HepG2 (cell line): ENCODE measurements around the gene MRPL36. TPM values are rescaled to one million over a fixed set of nuclear protein-coding genes. Genes with fewer than 3 reads are reported as not detected.

ENCODE experiments used
- BORCS8-MEF2B ChIP-seq: sonication (generic); formaldehyde crosslinking; IDR thresholded peaks from 2 replicates; pipeline ENCODE4 v1.8.0; 2022; ENCODE audit warnings: mild to moderate bottlenecking, missing genetic modification reagents
- EED ChIP-seq: sonication (generic); formaldehyde crosslinking; IDR thresholded peaks from 2 replicates; pipeline ENCODE4 v1.5.0; 2020; ENCODE audit warnings: mild to moderate bottlenecking, missing genetic modification reagents
- ESRRA ChIP-seq: sonication (generic); formaldehyde crosslinking; IDR thresholded peaks from 2 replicates; pipeline ENCODE4 v1.5.1; 2020; ENCODE audit warnings: mild to moderate bottlenecking, low read depth, missing genetic modification reagents
- HES4 ChIP-seq: sonication (generic); formaldehyde crosslinking; IDR thresholded peaks from 2 replicates; pipeline ENCODE4 v1.9.0; 2021; ENCODE audit warnings: mild to moderate bottlenecking, missing genetic modification reagents, borderline replicate concordance
- MIXL1 ChIP-seq: IDR thresholded peaks from 2 replicates; pipeline ENCODE4 v1.6.1; 2016
- NR2C2 ChIP-seq: sonication (generic); formaldehyde crosslinking; IDR thresholded peaks from 2 replicates; pipeline ENCODE4 v1.4.0; 2020; ENCODE audit warnings: missing genetic modification reagents, mild to moderate bottlenecking, moderate library complexity, borderline replicate concordance
- NR2F6 ChIP-seq, 2 experiments: IDR thresholded peaks; 2 replicates each; pipeline ENCODE4 v1.6.1; 2016; ENCODE audit warnings: antibody characterized with exemption in 1 of 2, mild to moderate bottlenecking in 1 of 2
- YEATS4 ChIP-seq: sonication (generic); formaldehyde crosslinking; IDR thresholded peaks from 2 replicates; pipeline ENCODE4 v1.4.0; 2020; ENCODE audit warnings: missing genetic modification reagents, borderline replicate concordance
- ZFX ChIP-seq: sonication (generic); formaldehyde crosslinking; IDR thresholded peaks from 2 replicates; pipeline ENCODE4 v1.4.0; 2020; ENCODE audit warnings: mild to moderate bottlenecking, low read depth, missing genetic modification reagents, moderate library complexity
- ZNF207 ChIP-seq: fragments of 450-650 bp; IDR thresholded peaks from 2 replicates; pipeline ENCODE4 v1.6.1; 2016; ENCODE audit warnings: antibody characterized with exemption, borderline replicate concordance
- ZNF451 ChIP-seq: sonication (generic); formaldehyde crosslinking; IDR thresholded peaks from 2 replicates; pipeline ENCODE4 v1.5.0; 2020; ENCODE audit warnings: mild to moderate bottlenecking, missing genetic modification reagents
- ZNF768 ChIP-seq: sonication (generic); formaldehyde crosslinking; IDR thresholded peaks from 2 replicates; pipeline ENCODE4 v1.4.0; 2020; ENCODE audit warnings: missing genetic modification reagents
- ZSCAN25 ChIP-seq: sonication (generic); formaldehyde crosslinking; IDR thresholded peaks from 2 replicates; pipeline ENCODE4 v1.8.0; 2022; ENCODE audit warnings: mild to moderate bottlenecking, missing genetic modification reagents
- polyA plus RNA-seq, 8 experiments: library from polyadenylated mRNA; depleted of rRNA in 3 of 8; stranded (reverse) in 7 of 8; unstranded in 1 of 8; fragments of >200 nt; fragmentation: Illumina TruSeq in 4 of 8; extraction: Trizol in 4 of 8; gene quantifications; 2 replicates each; pipeline versions ENCODE4 v1.2.1 to v1.2.3, GENCODE V29; 2011 to 2016; ENCODE audit warnings: low read depth in 4 of 8, missing spikeins in 1 of 8, mixed read lengths in 1 of 8; ENCODE audit not compliant: insufficient read depth in 1 of 8
- total RNA-seq, 5 experiments: library from RNA; depleted of rRNA; stranded (reverse); fragments of >200 nt; fragmentation: Illumina TruSeq; extraction: Trizol; gene quantifications; 2 replicates each; pipeline ENCODE4 v1.2.3, GENCODE V29; 2016; ENCODE audit warnings: low read depth in 1 of 5
- TF ChIP-seq, protein P1 (sequence below): sonication (generic); formaldehyde crosslinking; IDR thresholded peaks from 2 replicates; pipeline ENCODE4 v1.4.0; 2020; ENCODE audit warnings: missing genetic modification reagents, borderline replicate concordance
- TF ChIP-seq, protein P2 (sequence below): IDR thresholded peaks from 2 replicates; pipeline ENCODE4 v1.6.1; 2016
- TF ChIP-seq, protein P3 (sequence below): sonication (generic); formaldehyde crosslinking; IDR thresholded peaks from 2 replicates; pipeline ENCODE4 v1.5.0; 2020; ENCODE audit warnings: mild to moderate bottlenecking, missing genetic modification reagents, borderline replicate concordance

Gene MRPL36
- total and polyA plus RNA-seq, 2 of the 13 experiments (the other 11 are each of a cell fraction or from before 2014, with no cell fraction given) = 71.3 to 113 TPM

DNA sequence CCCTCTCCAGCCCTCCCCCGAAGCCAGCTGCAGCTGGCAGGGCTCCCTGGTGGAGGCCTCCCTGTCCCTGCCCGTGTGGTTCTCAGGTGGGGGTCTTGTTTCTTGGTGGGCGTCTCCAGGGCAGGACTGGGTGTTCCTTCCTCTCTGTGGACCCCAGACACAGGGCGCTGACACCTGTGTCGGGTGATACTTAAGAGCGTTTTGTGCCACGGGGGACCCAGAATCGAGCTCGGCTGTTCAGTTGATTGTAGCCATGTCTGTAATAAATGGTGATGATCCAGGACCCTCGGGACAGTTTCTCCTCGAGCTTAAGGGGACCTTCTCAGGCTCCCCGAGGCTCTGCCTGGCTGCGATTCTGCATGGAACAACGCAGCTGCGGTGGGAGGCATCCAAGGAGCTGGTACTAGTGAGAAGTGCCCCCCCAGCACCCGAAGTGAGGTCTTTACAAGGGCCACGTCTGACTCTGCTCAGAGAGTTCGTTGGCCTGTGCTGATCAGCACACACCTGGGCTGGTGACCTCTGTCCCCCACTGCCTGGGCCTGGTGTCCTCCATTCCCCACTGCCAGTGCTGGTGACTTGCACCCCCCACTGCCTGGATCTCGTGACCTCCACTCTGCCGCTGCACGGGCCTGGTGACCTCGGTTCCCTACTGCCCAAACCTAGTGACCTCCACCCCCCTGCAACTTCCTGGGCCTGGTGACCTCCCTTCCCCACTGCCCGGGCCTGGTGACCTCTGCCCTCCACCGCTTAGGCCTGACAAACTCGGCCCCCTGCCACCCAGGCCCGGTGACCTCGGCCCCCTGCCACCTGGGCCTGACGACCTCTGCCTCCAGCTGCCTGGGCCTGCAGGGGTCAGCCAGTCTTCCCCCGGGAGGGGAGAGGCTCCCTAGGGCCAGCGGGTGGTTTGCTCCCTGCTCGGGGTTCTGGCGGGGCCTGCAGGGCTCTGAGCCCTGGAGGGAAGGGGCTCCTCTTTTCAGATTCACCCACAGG lies 37.5 kb upstream of the MRPL36 start (continued):
- TF ChIP-seq, protein P1, sequence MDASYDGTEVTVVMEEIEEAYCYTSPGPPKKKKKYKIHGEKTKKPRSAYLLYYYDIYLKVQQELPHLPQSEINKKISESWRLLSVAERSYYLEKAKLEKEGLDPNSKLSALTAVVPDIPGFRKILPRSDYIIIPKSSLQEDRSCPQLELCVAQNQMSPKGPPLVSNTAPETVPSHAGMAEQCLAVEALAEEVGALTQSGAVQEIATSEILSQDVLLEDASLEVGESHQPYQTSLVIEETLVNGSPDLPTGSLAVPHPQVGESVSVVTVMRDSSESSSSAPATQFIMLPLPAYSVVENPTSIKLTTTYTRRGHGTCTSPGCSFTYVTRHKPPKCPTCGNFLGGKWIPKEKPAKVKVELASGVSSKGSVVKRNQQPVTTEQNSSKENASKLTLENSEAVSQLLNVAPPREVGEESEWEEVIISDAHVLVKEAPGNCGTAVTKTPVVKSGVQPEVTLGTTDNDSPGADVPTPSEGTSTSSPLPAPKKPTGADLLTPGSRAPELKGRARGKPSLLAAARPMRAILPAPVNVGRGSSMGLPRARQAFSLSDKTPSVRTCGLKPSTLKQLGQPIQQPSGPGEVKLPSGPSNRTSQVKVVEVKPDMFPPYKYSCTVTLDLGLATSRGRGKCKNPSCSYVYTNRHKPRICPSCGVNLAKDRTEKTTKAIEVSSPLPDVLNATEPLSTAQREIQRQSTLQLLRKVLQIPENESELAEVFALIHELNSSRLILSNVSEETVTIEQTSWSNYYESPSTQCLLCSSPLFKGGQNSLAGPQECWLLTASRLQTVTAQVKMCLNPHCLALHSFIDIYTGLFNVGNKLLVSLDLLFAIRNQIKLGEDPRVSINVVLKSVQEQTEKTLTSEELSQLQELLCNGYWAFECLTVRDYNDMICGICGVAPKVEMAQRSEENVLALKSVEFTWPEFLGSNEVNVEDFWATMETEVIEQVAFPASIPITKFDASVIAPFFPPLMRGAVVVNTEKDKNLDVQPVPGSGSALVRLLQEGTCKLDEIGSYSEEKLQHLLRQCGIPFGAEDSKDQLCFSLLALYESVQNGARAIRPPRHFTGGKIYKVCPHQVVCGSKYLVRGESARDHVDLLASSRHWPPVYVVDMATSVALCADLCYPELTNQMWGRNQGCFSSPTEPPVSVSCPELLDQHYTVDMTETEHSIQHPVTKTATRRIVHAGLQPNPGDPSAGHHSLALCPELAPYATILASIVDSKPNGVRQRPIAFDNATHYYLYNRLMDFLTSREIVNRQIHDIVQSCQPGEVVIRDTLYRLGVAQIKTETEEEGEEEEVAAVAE (CRISPR knock-in tag) = no peak
- TF ChIP-seq BORCS8-MEF2B (CRISPR knock-in tag) (0 out of 2 replicates have a peak, but pooled peaks have one; percentile 48), NR2F6 (IDR thresholded peaks at IDR 0.05) (peak; percentile 65), NR2F6 (CRISPR knock-in tag; IDR thresholded peaks at IDR 0.05) (no peak; the same call in 1 of the 2 replicates), ZNF768 (CRISPR knock-in tag) (peak; percentile 57; the same call in 1 of the 2 replicates), ESRRA (CRISPR knock-in tag) (peak; percentile 90; the same call in 1 of the 2 replicates), ZNF207 (no peak), NR2C2 (CRISPR knock-in tag) (peak; percentile 91), EED (CRISPR knock-in tag) (0 out of 2 replicates have a peak, but pooled peaks have one; percentile 24), HES4 (peak; percentile 37; the same call in 1 of the 2 replicates), YEATS4 (0 out of 2 replicates have a peak, but pooled peaks have one; percentile 25), ZNF451 (CRISPR knock-in tag) (no peak), ZSCAN25 (0 out of 2 replicates have a peak, but pooled peaks have one; percentile 49), MIXL1 (CRISPR knock-in tag) (no peak), ZFX (CRISPR knock-in tag) (peak; percentile 77)
- TF ChIP-seq, protein P2, sequence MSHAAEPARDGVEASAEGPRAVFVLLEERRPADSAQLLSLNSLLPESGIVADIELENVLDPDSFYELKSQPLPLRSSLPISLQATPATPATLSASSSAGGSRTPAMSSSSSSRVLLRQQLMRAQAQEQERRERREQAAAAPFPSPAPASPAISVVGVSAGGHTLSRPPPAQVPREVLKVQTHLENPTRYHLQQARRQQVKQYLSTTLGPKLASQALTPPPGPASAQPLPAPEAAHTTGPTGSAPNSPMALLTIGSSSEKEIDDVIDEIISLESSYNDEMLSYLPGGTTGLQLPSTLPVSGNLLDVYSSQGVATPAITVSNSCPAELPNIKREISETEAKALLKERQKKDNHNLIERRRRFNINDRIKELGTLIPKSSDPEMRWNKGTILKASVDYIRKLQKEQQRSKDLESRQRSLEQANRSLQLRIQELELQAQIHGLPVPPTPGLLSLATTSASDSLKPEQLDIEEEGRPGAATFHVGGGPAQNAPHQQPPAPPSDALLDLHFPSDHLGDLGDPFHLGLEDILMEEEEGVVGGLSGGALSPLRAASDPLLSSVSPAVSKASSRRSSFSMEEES (CRISPR knock-in tag) = 0 out of 2 replicates have a peak, but pooled peaks have one; percentile 23
- TF ChIP-seq, protein P3, sequence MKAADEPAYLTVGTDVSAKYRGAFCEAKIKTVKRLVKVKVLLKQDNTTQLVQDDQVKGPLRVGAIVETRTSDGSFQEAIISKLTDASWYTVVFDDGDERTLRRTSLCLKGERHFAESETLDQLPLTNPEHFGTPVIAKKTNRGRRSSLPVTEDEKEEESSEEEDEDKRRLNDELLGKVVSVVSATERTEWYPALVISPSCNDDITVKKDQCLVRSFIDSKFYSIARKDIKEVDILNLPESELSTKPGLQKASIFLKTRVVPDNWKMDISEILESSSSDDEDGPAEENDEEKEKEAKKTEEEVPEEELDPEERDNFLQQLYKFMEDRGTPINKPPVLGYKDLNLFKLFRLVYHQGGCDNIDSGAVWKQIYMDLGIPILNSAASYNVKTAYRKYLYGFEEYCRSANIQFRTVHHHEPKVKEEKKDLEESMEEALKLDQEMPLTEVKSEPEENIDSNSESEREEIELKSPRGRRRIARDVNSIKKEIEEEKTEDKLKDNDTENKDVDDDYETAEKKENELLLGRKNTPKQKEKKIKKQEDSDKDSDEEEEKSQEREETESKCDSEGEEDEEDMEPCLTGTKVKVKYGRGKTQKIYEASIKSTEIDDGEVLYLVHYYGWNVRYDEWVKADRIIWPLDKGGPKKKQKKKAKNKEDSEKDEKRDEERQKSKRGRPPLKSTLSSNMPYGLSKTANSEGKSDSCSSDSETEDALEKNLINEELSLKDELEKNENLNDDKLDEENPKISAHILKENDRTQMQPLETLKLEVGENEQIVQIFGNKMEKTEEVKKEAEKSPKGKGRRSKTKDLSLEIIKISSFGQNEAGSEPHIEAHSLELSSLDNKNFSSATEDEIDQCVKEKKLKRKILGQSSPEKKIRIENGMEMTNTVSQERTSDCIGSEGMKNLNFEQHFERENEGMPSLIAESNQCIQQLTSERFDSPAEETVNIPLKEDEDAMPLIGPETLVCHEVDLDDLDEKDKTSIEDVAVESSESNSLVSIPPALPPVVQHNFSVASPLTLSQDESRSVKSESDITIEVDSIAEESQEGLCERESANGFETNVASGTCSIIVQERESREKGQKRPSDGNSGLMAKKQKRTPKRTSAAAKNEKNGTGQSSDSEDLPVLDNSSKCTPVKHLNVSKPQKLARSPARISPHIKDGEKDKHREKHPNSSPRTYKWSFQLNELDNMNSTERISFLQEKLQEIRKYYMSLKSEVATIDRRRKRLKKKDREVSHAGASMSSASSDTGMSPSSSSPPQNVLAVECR (CRISPR knock-in tag) = peak; percentile 26; the same call in 1 of the 2 replicates
- TF ChIP-seq, all 625 proteins: peak for 32
